GM04503 (cell line): Measurements from ENCODE around the gene NLE1.
"Not testable (repeated sequence)": the region's sequence is repeated elsewhere in the genome, so short reads cannot be mapped to it uniquely, and the experiment has no call there.

Source experiments
- DNase-seq: peaks from one replicate; pipeline ENCODE4 v3.0.0-alpha.2; 2012; ENCODE audit warnings: low read depth

The NLE1 gene

GRCh38 chr17:35161281-35161761 lies 19.2 kb upstream of the NLE1 start:
- no peak for DNase-seq

GRCh38 chr17:35160354-35161201 lies 18.5 kb upstream of the NLE1 start:
- no peak for DNase-seq

- no peak for DNase-seq
Measured at GRCh38 chr17:35159940-35160339, 17.8 kb upstream of the NLE1 start.

- DNase-seq: no peak
Measured at GRCh38 chr17:35155246-35155645, 13.1 kb upstream of the NLE1 start.

GRCh38 chr17:35154196-35155165 lies 12.4 kb upstream of the NLE1 start:
- no peak for DNase-seq

- no peak for DNase-seq
Measured at GRCh38 chr17:35152421-35153140, 10.5 kb upstream of the NLE1 start.

- not testable (repeated sequence) for DNase-seq
Measured at GRCh38 chr17:35151080-35151479, 9.0 kb upstream of the NLE1 start.

GRCh38 chr17:35149941-35150340 lies 7.8 kb upstream of the NLE1 start:
- no peak for DNase-seq

- no peak for DNase-seq
Measured at GRCh38 chr17:35148144-35148543, 6.0 kb upstream of the NLE1 start.

- DNase-seq: no peak
Measured at GRCh38 chr17:35147375-35147905, 5.3 kb upstream of the NLE1 start, which contains the start of gene UNC45B. Gene UNC45B, plus strand, starts transcription at chr17:35147817. Its CDS starts 447 bp downstream, at chr17:35148264.

GRCh38 chr17:35146214-35146833 lies 4.2 kb upstream of the NLE1 start:
- no peak for DNase-seq

- no peak for DNase-seq
Measured at GRCh38 chr17:35144840-35145239, 2.7 kb upstream of the NLE1 start.

GRCh38 chr17:35142467-35142796 lies 329 bp upstream of the NLE1 start:
- no peak for DNase-seq

GRCh38 chr17:35138218-35138617 lies 3.9 kb downstream of the NLE1 start:
- DNase-seq: no peak

- DNase-seq: no peak
Measured at GRCh38 chr17:35135322-35135721, 6.8 kb downstream of the NLE1 start.

- no peak for DNase-seq
Measured at GRCh38 chr17:35132816-35133550, 9.1 kb downstream of the NLE1 start.

- no peak for DNase-seq
Measured at GRCh38 chr17:35132099-35132498, 10.0 kb downstream of the NLE1 start.

GRCh38 chr17:35130392-35130791 lies 11.7 kb downstream of the NLE1 start:
- no peak for DNase-seq

GRCh38 chr17:35129973-35130351 lies 12.1 kb downstream of the NLE1 start:
- DNase-seq: no peak

- no peak for DNase-seq
Measured at GRCh38 chr17:35129154-35129972, 12.7 kb downstream of the NLE1 start.
